Caco-2 (cell line): Measurements from ENCODE around the gene SMIM31. TPM values are rescaled to one million over a fixed set of nuclear protein-coding genes. Genes with fewer than 3 reads are reported as not detected.

Experiments
- BruUV-seq: library from RNA; stranded (reverse); fragments of 400-500 nt; replicated peaks from 2 replicates; lab custom pipeline; 2021; lab: Mats Ljungman, UMichigan
- CTCF ChIA-PET: fragments of 300-600 bp; sonication (Branson Sonifier 250); formaldehyde crosslinking; loops from one replicate; lab custom pipeline; 2022; ENCODE audit warnings: antibody characterized with exemption; lab: Charles Lee
- POLR2A ChIA-PET: fragments of 300-600 bp; sonication (Branson Sonifier 250); formaldehyde crosslinking; loops from one replicate; lab custom pipeline; 2022; ENCODE audit warnings: antibody characterized with exemption; lab: Charles Lee
- DNase-seq, 2 experiments: peaks; one replicate each; pipeline versions ENCODE4 v3.0.0 to v3.0.0-alpha.2; 2020 to 2022
- H3K27me3 ChIP-seq: replicated peaks from 2 replicates; pipeline ENCODE4 v1.6.0; 2011; ENCODE audit warnings: low read length; ENCODE audit not compliant: control insufficient read depth, insufficient read depth
- H3K36me3 ChIP-seq: 2 replicates; pipeline ENCODE4 v1.5.1; 2011; ENCODE audit warnings: low read length; ENCODE audit not compliant: control insufficient read depth, insufficient read depth
- H3K4me1 ChIP-seq: fragments of 250-450 bp; sonication (Bioruptor Pico); 2 replicates; pipeline ENCODE4 v1.5.1; 2020; ENCODE audit warnings: mild to moderate bottlenecking
- H3K4me3 ChIP-seq: 2 replicates; pipeline ENCODE4 v1.5.1; 2011; ENCODE audit warnings: low read depth, mild to moderate bottlenecking, control low read depth, low read length
- H3K9me3 ChIP-seq: fragments of 250-450 bp; sonication (Bioruptor Pico); 2 replicates; pipeline ENCODE4 v1.5.1; 2020; ENCODE audit warnings: mild to moderate bottlenecking, moderate library complexity
- H3K27ac Mint-ChIP-seq: one replicate; pipeline ENCODE4 v1.8.0; 2022; ENCODE audit warnings: mixed read lengths; ENCODE audit not compliant: unreplicated experiment
- H3K27me3 Mint-ChIP-seq: one replicate; pipeline ENCODE4 v1.8.0; 2022; ENCODE audit warnings: mixed read lengths; ENCODE audit not compliant: insufficient read depth, unreplicated experiment
- H3K36me3 Mint-ChIP-seq: one replicate; pipeline ENCODE4 v1.8.0; 2022; ENCODE audit warnings: mild to moderate bottlenecking, mixed read lengths; ENCODE audit not compliant: insufficient read depth, unreplicated experiment
- H3K4me1 Mint-ChIP-seq: one replicate; pipeline ENCODE4 v1.8.0; 2022; ENCODE audit warnings: low read depth, mixed read lengths; ENCODE audit not compliant: unreplicated experiment
- H3K4me3 Mint-ChIP-seq: one replicate; pipeline ENCODE4 v1.8.0; 2022; ENCODE audit warnings: mild to moderate bottlenecking, moderate library complexity, mixed read lengths; ENCODE audit not compliant: unreplicated experiment
- H3K9me3 Mint-ChIP-seq: one replicate; pipeline ENCODE4 v1.8.0; 2022; ENCODE audit warnings: mixed read lengths; ENCODE audit not compliant: unreplicated experiment
- CTCF ChIP-seq, 2 experiments: fragments of 200-600 bp in 1 of 2; IDR thresholded peaks; 1 replicate in 1 of 2; 2 replicates in 1 of 2; pipeline versions ENCODE4 v1.5.1 to v1.8.0; 2011 to 2022; ENCODE audit warnings: antibody characterized with exemption in 1 of 2, control low read depth in 1 of 2, inconsistent platforms in 1 of 2, low read depth in 1 of 2, low read length in 1 of 2, mild to moderate bottlenecking in 1 of 2, moderate library complexity in 1 of 2; ENCODE audit not compliant: insufficient read depth in 1 of 2, severe bottlenecking in 1 of 2, unreplicated experiment in 1 of 2
- intact Hi-C: fragments of 100-400 bp; cut with micrococcal nuclease; formaldehyde crosslinking; loops from one replicate; pipeline ENCODE4 v1.10.0; 2022; ENCODE audit not compliant: unreplicated experiment
- total RNA-seq: library from RNA; stranded (reverse); gene quantifications from 2 replicates; pipeline ENCODE4 v1.2.3, GENCODE V29; 2022

Gene SMIM31
- total RNA-seq, 1 experiment from 2014 or later, result not detected

DNA sequence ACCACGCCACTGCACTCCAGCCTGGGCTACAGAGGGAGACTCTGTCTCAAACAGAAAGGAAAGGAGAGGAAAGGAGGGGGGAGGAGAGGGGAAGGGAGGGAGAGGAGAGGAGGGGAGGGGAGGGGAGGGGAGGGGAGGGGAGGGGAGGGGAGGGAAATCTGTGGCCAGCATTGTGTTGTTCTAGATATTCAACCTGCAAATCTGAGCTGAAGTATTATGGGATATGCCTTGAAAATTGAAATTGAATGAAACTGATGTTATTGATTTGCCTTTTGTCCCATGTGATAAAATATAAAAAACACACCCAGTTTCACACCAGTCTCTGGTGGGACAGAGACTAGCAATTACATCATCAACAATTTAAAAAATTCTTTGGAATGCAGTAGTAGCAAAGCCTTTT lies 1.5 kb downstream of the SMIM31 start:
- Mint-ChIP-seq H3K27ac (no peak overlapping the region), H3K9me3 (peaks cover 17% of the 10 kb centered on the region), H3K27me3 (no peaks in the 10 kb centered on the region), H3K4me3 (no peak overlapping the region), H3K36me3 (peaks cover 5% of the 10 kb centered on the region), H3K4me1 (no peaks in the 10 kb centered on the region)
- TF ChIP-seq CTCF (IDR thresholded peaks at IDR 0.05; ENCODE audit: insufficient read depth in 1 of 2, low read depth in 1 of 2, low read length in 1 of 2, severe bottlenecking in 1 of 2, unreplicated experiment in 1 of 2), result no peak
- H3K36me3 ChIP-seq, result no peaks in the 10 kb centered on the region
- intact Hi-C loops, result no loop called here
- H3K9me3 ChIP-seq, result no peaks in the 10 kb centered on the region
- H3K4me3 ChIP-seq, result no peak overlapping the region
- no peaks in the 10 kb centered on the region for H3K27me3 ChIP-seq
- ChIA-PET POLR2A (no interaction called here), CTCF (no interaction called here)
- no peaks in the 10 kb centered on the region for H3K4me1 ChIP-seq
- BruUV-seq, result no TSS peak
- no peak for DNase-seq

GRCh38 chr4:164756686-164757085 lies 2.8 kb downstream of the SMIM31 start:
- DNase-seq, result no peak
- Mint-ChIP-seq H3K27ac (no peak overlapping the region), H3K27me3 (no peaks in the 10 kb centered on the region), H3K36me3 (peaks cover 5% of the 10 kb centered on the region), H3K4me1 (no peaks in the 10 kb centered on the region), H3K4me3 (no peak overlapping the region), H3K9me3 (peaks cover 17% of the 10 kb centered on the region)
- no peaks in the 10 kb centered on the region for H3K9me3 ChIP-seq
- no peaks in the 10 kb centered on the region for H3K27me3 ChIP-seq
- TF ChIP-seq CTCF (IDR thresholded peaks at IDR 0.05; ENCODE audit: insufficient read depth in 1 of 2, low read depth in 1 of 2, low read length in 1 of 2, severe bottlenecking in 1 of 2, unreplicated experiment in 1 of 2), result no peak
- POLR2A ChIA-PET, result no interaction called here
- H3K4me1 ChIP-seq, result peaks cover 7% of the 10 kb centered on the region; the same call in 1 of the 2 replicates
- BruUV-seq, result no TSS peak
- CTCF ChIA-PET, result interaction anchor here (0.6 kb wide), 1 partner anchor 183 kb away, joined by 8 read pairs; no protein-coding TSS in a partner anchor
- no peaks in the 10 kb centered on the region for H3K36me3 ChIP-seq
- H3K4me3 ChIP-seq, result no peak overlapping the region
- intact Hi-C loops, result no loop called here

DNA sequence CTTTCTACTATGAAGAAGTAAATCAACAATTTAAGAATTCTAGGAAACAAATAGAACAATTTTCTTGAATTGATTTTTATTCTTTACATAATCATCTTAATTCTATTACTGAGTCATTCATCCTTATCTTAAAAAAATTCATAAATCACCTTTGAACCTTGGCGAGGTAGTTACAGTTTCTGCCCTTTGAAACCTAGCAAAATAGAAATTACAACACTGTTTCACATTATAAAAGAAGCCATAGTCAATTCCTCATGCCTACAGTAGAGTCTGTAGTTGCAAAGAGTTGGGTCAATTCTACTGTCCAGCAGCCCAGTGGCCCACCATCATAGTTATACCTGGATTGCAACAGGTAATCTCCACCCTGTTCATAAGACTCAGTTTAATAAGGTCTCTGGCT lies 7.3 kb downstream of the SMIM31 start:
- no peak for DNase-seq
- Histone ChIP-seq H3K9me3 (no peaks in the 10 kb centered on the region), H3K36me3 (no peaks in the 10 kb centered on the region), H3K27me3 (no peaks in the 10 kb centered on the region), H3K4me3 (no peak overlapping the region), H3K4me1 (peaks cover 7% of the 10 kb centered on the region; the same call in 1 of the 2 replicates)
- Mint-ChIP-seq H3K9me3 (peaks cover 8% of the 10 kb centered on the region), H3K27ac (no peak overlapping the region), H3K36me3 (no peaks in the 10 kb centered on the region), H3K27me3 (no peaks in the 10 kb centered on the region), H3K4me3 (no peak overlapping the region), H3K4me1 (peaks cover 7% of the 10 kb centered on the region)
- ChIA-PET POLR2A (no interaction called here), CTCF (no interaction called here)
- BruUV-seq, result no TSS peak
- intact Hi-C loops, result no loop called here
- no peak for TF ChIP-seq CTCF (IDR thresholded peaks at IDR 0.05; ENCODE audit: insufficient read depth in 1 of 2, low read depth in 1 of 2, low read length in 1 of 2, severe bottlenecking in 1 of 2, unreplicated experiment in 1 of 2)
